NT2/D1 (cell line): ENCODE results near the gene AFF3.

Experiments used
- SUZ12 ChIP-seq: IDR thresholded peaks from 2 replicates; pipeline ENCODE4 v1.6.1; 2011; ENCODE audit not compliant: insufficient read length, insufficient read depth; ENCODE audit errors: extremely low read depth
- YY1 ChIP-seq: IDR thresholded peaks from 2 replicates; pipeline ENCODE4 v1.6.1; 2011; ENCODE audit not compliant: insufficient read length, insufficient read depth
- ZNF274 ChIP-seq: IDR thresholded peaks from 2 replicates; pipeline ENCODE4 v1.6.1; 2011; ENCODE audit warnings: mild to moderate bottlenecking, low read depth, low read length

DNA sequence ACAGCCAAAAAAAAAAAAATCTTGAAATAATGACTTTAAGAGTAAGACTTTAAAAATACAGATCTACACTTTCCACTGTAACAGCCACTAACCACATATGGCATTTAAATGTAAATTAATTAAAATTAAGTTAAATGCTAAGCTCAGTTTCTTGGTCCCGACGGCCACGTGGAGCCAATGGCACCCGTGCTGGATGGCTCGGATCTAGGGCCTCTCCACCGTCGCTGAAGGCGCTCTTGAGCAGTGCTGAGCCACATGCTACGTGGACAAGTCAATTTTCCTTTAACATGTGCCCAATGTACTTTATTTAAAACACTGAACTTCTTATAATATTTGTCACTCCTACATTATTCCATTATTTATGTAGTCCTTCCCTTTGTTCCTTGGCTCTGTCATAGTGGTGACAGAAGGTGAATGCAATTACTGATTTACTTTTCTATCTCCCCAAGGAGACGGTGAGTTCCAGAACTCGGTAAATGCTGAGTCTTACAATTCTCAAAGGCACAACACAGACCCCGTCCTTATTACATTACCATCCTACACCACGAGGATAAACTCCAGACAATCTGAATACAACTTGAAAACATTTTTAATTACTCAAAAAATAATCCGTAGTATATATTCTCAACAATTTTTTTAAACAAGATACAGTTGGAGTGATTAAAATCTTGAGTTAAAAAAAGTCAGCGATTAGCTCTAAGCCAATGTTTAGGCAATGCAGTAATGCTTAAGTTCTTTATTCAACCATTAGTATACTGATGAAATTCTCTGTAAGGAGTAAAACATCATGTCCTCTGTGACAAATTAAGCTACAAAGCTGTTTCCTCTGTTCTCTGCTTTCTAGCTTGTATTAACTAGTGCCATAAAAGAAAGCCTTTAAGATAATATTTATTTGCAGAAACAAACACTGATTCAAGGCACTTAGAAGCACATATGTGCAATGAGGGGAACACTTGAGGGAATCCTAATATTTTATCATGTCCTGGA is 95.1 kb downstream of the AFF3 start:
- TF ChIP-seq YY1: no peak
- TF ChIP-seq ZNF274: no peak
- TF ChIP-seq SUZ12: no peak
